Activated CD4-positive, CD25-positive, alpha-beta regulatory T cell treated with anti-CD3 and anti-CD28 coated beads, Interleukin-2, amount 50 U/mL, for 72 hours (primary cell): ENCODE results near the gene SF3B4.
A peak's percentile ranks its signal among the peaks of the same experiment; 100 is the strongest.
"Not testable (repeated sequence)": the region's sequence is repeated elsewhere in the genome, so short reads cannot be mapped to it uniquely, and the experiment has no call there.

Experiments used
- DNase-seq: peaks from one replicate; pipeline ENCODE4 v3.0.0; 2021

SF3B4 gene

GRCh38 chr1:149887196-149887455, 40.5 kb downstream of the SF3B4 start:
- not testable (repeated sequence) for DNase-seq

DNA sequence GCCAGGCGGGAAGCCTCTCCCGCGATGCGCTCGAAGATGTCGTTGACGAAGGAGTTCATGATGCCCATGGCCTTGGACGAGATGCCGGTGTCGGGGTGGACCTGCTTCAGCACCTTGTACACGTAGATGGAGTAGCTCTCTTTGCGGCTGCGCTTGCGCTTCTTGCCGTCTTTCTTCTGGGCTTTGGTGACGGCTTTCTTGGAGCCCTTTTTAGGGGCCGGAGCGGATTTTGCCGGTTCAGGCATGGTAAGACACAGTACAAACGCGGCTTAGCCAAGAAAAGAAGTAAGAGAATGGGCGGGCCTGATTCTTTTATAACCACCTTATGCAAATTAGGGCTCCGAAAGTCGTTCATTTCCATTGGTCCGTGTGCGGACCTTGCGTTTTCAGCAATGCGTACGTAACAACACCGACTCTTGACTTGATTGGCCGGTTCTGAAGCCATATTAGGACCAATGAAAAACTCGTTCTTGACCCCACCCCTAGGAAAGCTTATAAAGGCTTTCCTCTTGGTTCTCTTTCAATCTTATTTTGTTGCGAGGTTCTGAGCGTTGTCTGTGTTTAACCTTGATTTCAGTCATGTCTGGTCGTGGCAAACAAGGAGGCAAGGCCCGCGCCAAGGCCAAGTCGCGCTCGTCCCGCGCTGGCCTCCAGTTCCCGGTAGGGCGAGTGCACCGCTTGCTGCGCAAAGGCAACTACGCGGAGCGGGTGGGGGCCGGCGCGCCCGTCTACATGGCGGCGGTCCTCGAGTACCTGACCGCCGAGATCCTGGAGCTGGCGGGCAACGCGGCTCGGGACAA, 41.0 kb downstream of the SF3B4 start:
- DNase-seq, result peak; percentile 81

GRCh38 chr1:149886121-149886395, 41.5 kb downstream of the SF3B4 start:
- DNase-seq, result not testable (repeated sequence)

DNA sequence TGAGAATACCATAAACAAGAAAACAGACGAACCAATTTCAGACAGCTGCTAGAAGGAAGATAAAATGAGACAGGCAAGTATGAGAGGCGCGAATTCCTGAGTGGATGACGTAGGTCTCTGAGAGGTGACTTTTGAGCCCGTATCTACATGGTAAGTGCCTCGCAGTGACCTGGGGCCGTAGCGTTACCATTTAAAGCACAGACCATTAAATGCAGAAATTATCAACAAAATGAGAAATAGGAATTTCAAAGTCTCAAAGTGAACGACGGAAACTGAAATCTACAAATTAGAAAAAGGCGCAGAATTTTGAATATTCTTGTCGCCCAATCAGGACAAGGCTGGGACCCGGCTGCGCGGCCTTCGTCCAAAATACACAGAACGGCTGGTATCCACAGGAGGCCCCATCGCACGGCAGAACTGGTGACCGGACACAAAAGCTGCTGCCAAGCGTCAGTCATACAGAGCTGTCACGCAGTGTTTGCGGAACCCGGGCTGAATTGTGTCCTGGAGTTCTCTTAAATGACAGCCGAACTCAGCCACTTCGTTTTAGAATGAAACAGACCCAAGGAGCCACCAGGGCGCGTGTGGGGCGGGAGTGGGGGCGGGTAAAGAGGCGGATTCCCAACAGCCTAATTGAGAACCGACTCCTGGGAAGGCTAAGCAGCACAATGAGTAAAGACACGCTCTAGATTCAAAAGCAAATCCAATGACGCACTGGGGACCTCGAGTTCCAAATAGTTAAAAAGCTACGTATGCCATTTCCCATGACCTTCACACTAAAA, 42.1 kb downstream of the SF3B4 start:
- peak; percentile 72 for DNase-seq

GRCh38 chr1:149884433-149885338, 42.9 kb downstream of the SF3B4 start:
- DNase-seq, result no peak

DNA sequence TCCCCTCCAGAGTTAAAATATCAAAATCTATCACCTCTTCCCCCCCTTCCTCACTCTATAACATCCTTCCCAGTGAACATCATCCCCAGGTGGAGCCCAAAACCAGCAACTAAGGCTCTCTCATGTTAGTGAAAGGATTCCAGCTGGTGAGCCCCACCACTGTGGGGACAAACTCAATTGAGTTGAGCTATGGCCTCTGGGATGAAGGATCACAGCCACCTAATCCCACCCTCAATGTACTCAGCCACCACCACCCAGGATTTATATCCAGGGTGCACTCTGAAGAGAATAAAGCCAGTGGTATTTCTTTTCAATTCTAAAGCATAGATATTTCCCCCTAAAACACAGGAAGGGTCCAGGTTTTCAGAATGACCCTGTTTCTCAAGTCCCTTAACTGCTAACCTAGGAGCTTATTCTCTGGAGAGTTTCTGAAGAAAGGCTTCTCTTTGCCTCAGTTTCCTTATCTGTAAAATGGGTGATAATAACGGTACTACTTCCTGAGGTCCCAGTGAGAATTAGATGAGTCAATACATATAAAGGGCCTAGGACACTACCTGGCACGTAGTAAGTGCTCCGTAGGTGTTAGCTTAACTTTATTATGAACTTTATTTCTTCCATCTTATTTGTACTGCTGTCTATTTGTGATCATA, 43.9 kb downstream of the SF3B4 start:
- DNase-seq, result no peak

GRCh38 chr1:149881876-149882275, 45.7 kb downstream of the SF3B4 start:
- no peak for DNase-seq

- no peak for DNase-seq
Observed at GRCh38 chr1:149879556-149879955, 48.0 kb downstream of the SF3B4 start.

GRCh38 chr1:149877211-149877946, 50.2 kb downstream of the SF3B4 start:
- DNase-seq, result no peak
